Panc1 (cell line): ENCODE results near the gene ZNF557. TPM values are rescaled to one million over a fixed set of nuclear protein-coding genes. Genes with fewer than 3 reads are reported as not detected.

Experiments
- ATAC-seq: fragments of 200-7000 bp; cut with Tn5 transposase; 2 replicates; pipeline ENCODE4 v1.9.1; 2020; ENCODE audit warnings: mild to moderate bottlenecking, moderate library complexity
- BruUV-seq: library from RNA; stranded (reverse); fragments of 400-500 nt; replicated peaks from 2 replicates; lab custom pipeline; 2021; lab: Mats Ljungman, UMichigan
- CTCF ChIA-PET: fragments of 300-600 bp; sonication (Branson Sonifier 250); formaldehyde crosslinking; loops from one replicate; lab custom pipeline; 2022; ENCODE audit warnings: antibody characterized with exemption; lab: Charles Lee
- POLR2A ChIA-PET: fragments of 300-600 bp; sonication (Branson Sonifier 250); formaldehyde crosslinking; loops from one replicate; lab custom pipeline; 2022; ENCODE audit warnings: antibody characterized with exemption; lab: Charles Lee
- DNase-seq: peaks from one replicate; pipeline ENCODE4 v3.0.0-alpha.2; 2010; ENCODE audit warnings: low read depth, low spot score
- H3K27ac ChIP-seq: 2 replicates; pipeline ENCODE4 v1.5.1; 2011; ENCODE audit warnings: mild to moderate bottlenecking, low read length, inconsistent platforms
- H3K27me3 ChIP-seq: fragments of 200-500 bp; sonication (Bioruptor generic); 2 replicates; pipeline ENCODE4 v1.6.0; 2014; ENCODE audit warnings: low read length, inconsistent platforms; ENCODE audit not compliant: control insufficient read depth, insufficient read depth
- H3K36me3 ChIP-seq: fragments of 200-500 bp; sonication (Bioruptor generic); 2 replicates; pipeline ENCODE4 v1.5.1; 2014; ENCODE audit warnings: inconsistent platforms, mild to moderate bottlenecking, low read length, moderate library complexity; ENCODE audit not compliant: control insufficient read depth, insufficient read depth
- H3K4me1 ChIP-seq: 2 replicates; pipeline ENCODE4 v1.5.1; 2011; ENCODE audit warnings: inconsistent platforms, mild to moderate bottlenecking, low read length, moderate library complexity; ENCODE audit not compliant: control insufficient read depth, insufficient read depth
- H3K4me3 ChIP-seq, 2 experiments: 2 replicates each; pipeline ENCODE4 v1.5.1; 2011 to 2012; ENCODE audit warnings: low read depth in 2 of 2, low read length in 2 of 2, mild to moderate bottlenecking in 2 of 2, inconsistent platforms in 1 of 2, moderate library complexity in 1 of 2
- H3K9me3 ChIP-seq: fragments of 200-500 bp; sonication (Bioruptor generic); 2 replicates; pipeline ENCODE4 v1.5.1; 2014; ENCODE audit warnings: low read depth, mild to moderate bottlenecking, inconsistent platforms, low read length, moderate library complexity; ENCODE audit not compliant: control insufficient read depth, insufficient read depth
- CTCF ChIP-seq: fragments of 450-650 bp; IDR thresholded peaks from 2 replicates; pipeline ENCODE4 v1.5.1; 2017; ENCODE audit warnings: mild to moderate bottlenecking
- POLR2AphosphoS5 ChIP-seq: IDR thresholded peaks from 2 replicates; pipeline ENCODE4 v1.6.1; 2012; ENCODE audit warnings: mild to moderate bottlenecking, low read depth, low read length, moderate library complexity
- REST ChIP-seq, 2 experiments: IDR thresholded peaks; 2 replicates each; pipeline ENCODE4 v1.6.1; 2011 to 2012; ENCODE audit warnings: low read depth in 2 of 2, control low read depth in 1 of 2, low read length in 1 of 2, mild to moderate bottlenecking in 1 of 2, moderate library complexity in 1 of 2; ENCODE audit not compliant: insufficient read depth in 1 of 2
- SIN3A ChIP-seq: IDR thresholded peaks from 2 replicates; pipeline ENCODE4 v1.6.1; 2012; ENCODE audit warnings: low read depth, mild to moderate bottlenecking, low read length, moderate library complexity, borderline replicate concordance; ENCODE audit not compliant: insufficient read depth
- TCF7L2 ChIP-seq: IDR thresholded peaks from 2 replicates; pipeline ENCODE4 v1.6.1; 2011; ENCODE audit warnings: mild to moderate bottlenecking, low read depth, low read length, inconsistent platforms
- in situ Hi-C: cut with HindIII; loops from 2 replicates; pipeline ENCODE4 v1.10.0; 2016; ENCODE audit warnings: low sequenced_read_pairs, low pct_unique_long_range_greater_than_20kb
- intact Hi-C: fragments of 100-400 bp; cut with micrococcal nuclease; formaldehyde crosslinking; loops from one replicate; pipeline ENCODE4 v1.10.0; 2022; ENCODE audit not compliant: unreplicated experiment
- total RNA-seq: library from RNA; stranded (reverse); gene quantifications from one replicate; pipeline ENCODE4 v1.2.1, GENCODE V29; 2021; ENCODE audit not compliant: unreplicated experiment

ZNF557 gene
- total RNA-seq, 1 experiment from 2014 or later: 7.6 TPM

GRCh38 chr19:7083076-7083956 is 13.8 kb downstream of the ZNF557 start:
- ChIA-PET POLR2A (no interaction called here), CTCF (no interaction called here)
- peaks cover 62% of the 10 kb centered on the region for H3K9me3 ChIP-seq
- no peak overlapping the region for H3K27ac ChIP-seq
- BruUV-seq: TSS peak; percentile 36
- ATAC-seq (no peak), DNase-seq (no peak)
- TF ChIP-seq SIN3A: no peak
- TF ChIP-seq TCF7L2: no peak
- TF ChIP-seq POLR2AphosphoS5: no peak; the same call in 1 of the 2 replicates
- TF ChIP-seq CTCF: no peak
- TF ChIP-seq REST (IDR thresholded peaks at IDR 0.05; ENCODE audit: insufficient read depth in 1 of 2, low read depth in 2 of 2, low read length in 1 of 2): no peak
- no peaks in the 10 kb centered on the region for H3K27me3 ChIP-seq
- in situ Hi-C loops: no loop called here
- H3K4me3 ChIP-seq: no peak overlapping the region
- intact Hi-C loops: no loop called here
- H3K36me3 ChIP-seq: peaks cover 22% of the 10 kb centered on the region
- no peaks in the 10 kb centered on the region for H3K4me1 ChIP-seq

- H3K4me1 ChIP-seq: no peaks in the 10 kb centered on the region
- ATAC-seq (no peak), DNase-seq (no peak)
- H3K27me3 ChIP-seq: no peaks in the 10 kb centered on the region
- BruUV-seq: no TSS peak
- no peak overlapping the region for H3K27ac ChIP-seq
- intact Hi-C loops (no loop called here), in situ Hi-C loops (no loop called here)
- TF ChIP-seq CTCF (no peak), REST (IDR thresholded peaks at IDR 0.05; ENCODE audit: insufficient read depth in 1 of 2, low read depth in 2 of 2, low read length in 1 of 2) (no peak), TCF7L2 (no peak), POLR2AphosphoS5 (no peak), SIN3A (no peak)
- CTCF ChIA-PET: no interaction called here
- POLR2A ChIA-PET: no interaction called here
- H3K36me3 ChIP-seq: no peaks in the 10 kb centered on the region
- peaks cover 15% of the 10 kb centered on the region for H3K9me3 ChIP-seq
- no peak overlapping the region for H3K4me3 ChIP-seq
Observed at GRCh38 chr19:7088999-7089398, 19.5 kb downstream of the ZNF557 start.
